Body of pancreas (tissue), 4 donors: Measurements from ENCODE around the gene NINL. TPM values are rescaled to one million over a fixed set of nuclear protein-coding genes. Genes with fewer than 3 reads are reported as not detected.

Source experiments
- ATAC-seq: fragments of 150-250 bp; one replicate; pipeline ENCODE4 v1.9.1; 2016
- DNase-seq, 4 donors: peaks; one replicate each; pipeline ENCODE4 v3.0.0-alpha.2; 2019
- H3K27ac ChIP-seq, 4 donors: fragments of 200-600 bp; sonication (generic); 1 replicate in 3 of 4; 2 replicates in 1 of 4; pipeline versions ENCODE4 v1.5.1 to v1.6.1; 2016 to 2019; ENCODE audit warnings: mild to moderate bottlenecking in 1 of 4, mixed read lengths in 1 of 4, moderate library complexity in 1 of 4
- H3K27me3 ChIP-seq, 2 donors: fragments of 200-600 bp; sonication (generic); one replicate each; pipeline ENCODE4 v1.6.0; 2016; ENCODE audit warnings: mild to moderate bottlenecking in 1 of 2
- H3K36me3 ChIP-seq, 2 donors: fragments of 200-600 bp; sonication (generic); replicated peaks in 1 of 2; 2 replicates each; pipeline ENCODE4 v1.5.1; 2016; ENCODE audit warnings: low read depth in 2 of 2; ENCODE audit not compliant: insufficient read depth in 1 of 2
- H3K4me1 ChIP-seq: fragments of 200-600 bp; sonication (generic); one replicate; pipeline ENCODE4 v1.6.0; 2016
- H3K4me3 ChIP-seq, 2 donors: fragments of 200-600 bp; sonication (generic); 1 replicate in 1 of 2; 2 replicates in 1 of 2; pipeline ENCODE4 v1.5.1; 2016 to 2019
- H3K9me3 ChIP-seq, 3 donors: fragments of 200-600 bp; sonication (generic); 1 replicate in 2 of 3; 2 replicates in 1 of 3; pipeline ENCODE4 v1.5.1; 2016
- CTCF ChIP-seq, 7 experiments: fragments of 450-650 bp in 4 of 7; fragments of 200-600 bp in 3 of 7; sonication (generic) in 3 of 7; IDR thresholded peaks; one replicate each; pipeline ENCODE4 v1.5.1; 2016 to 2019; ENCODE audit warnings: antibody characterized with exemption in 7 of 7
- POLR2A ChIP-seq, 3 donors: fragments of 450-650 bp; IDR thresholded peaks; one replicate each; pipeline ENCODE4 v1.6.1; 2016; ENCODE audit warnings: antibody characterized with exemption in 3 of 3, mild to moderate bottlenecking in 2 of 3
- WGBS, 2 donors: methylation state at CpG; one replicate each; pipeline ENCODE4 v1.1.5; 2017; 5-methylcytosine and 5-hydroxymethylcytosine counted together
- intact Hi-C: fragments of 100-400 bp; cut with DNase I; formaldehyde crosslinking; loops from one replicate; pipeline ENCODE4 v1.15.1; 2023
- total RNA-seq, 2 donors: library from RNA; depleted of rRNA; stranded (reverse); fragments of >200 nt; gene quantifications; one replicate each; pipeline ENCODE4 v1.1.0, GENCODE V29; 2016

NINL gene
- total RNA-seq, 2 donors from 2014 or later: 6.7 to 34.9 TPM

GRCh38 chr20:25471020-25471419, 114.3 kb downstream of the NINL start:
- no peak for TF ChIP-seq POLR2A (IDR thresholded peaks at IDR 0.05)
- TF ChIP-seq CTCF (IDR thresholded peaks at IDR 0.05): no peak
- Histone ChIP-seq H3K36me3 (no peaks in the 10 kb centered on the region), H3K4me3 (no peak overlapping the region), H3K27ac (no peak overlapping the region), H3K4me1 (no peaks in the 10 kb centered on the region), H3K9me3 (no peaks in the 10 kb centered on the region), H3K27me3 (no peaks in the 10 kb centered on the region)
- WGBS, 2 donors: 89 to 95% methylated on average over 7 of the region's 7 CpGs
- DNase-seq (no peak), ATAC-seq (no peak)
- intact Hi-C loops: no loop called here

- ATAC-seq: peak; percentile 58
- no peak for TF ChIP-seq POLR2A (IDR thresholded peaks at IDR 0.05)
- peak; percentile 23 to 67 (median 49) for TF ChIP-seq CTCF (IDR thresholded peaks at IDR 0.05)
Observed at GRCh38 chr20:25470045-25470444, 115.3 kb downstream of the NINL start.

GRCh38 chr20:25469558-25469957, 115.8 kb downstream of the NINL start:
- 77 to 85% methylated on average over 7 to 13 of the region's 13 CpGs for WGBS, 2 donors
- Histone ChIP-seq H3K4me3 (no peak overlapping the region), H3K9me3 (no peaks in the 10 kb centered on the region), H3K27ac (no peak overlapping the region), H3K4me1 (no peaks in the 10 kb centered on the region), H3K36me3 (no peaks in the 10 kb centered on the region), H3K27me3 (no peaks in the 10 kb centered on the region)
- no peak for ATAC-seq
- intact Hi-C loops: no loop called here
- TF ChIP-seq POLR2A (IDR thresholded peaks at IDR 0.05) (no peak), CTCF (IDR thresholded peaks at IDR 0.05) (no peak)
- no peak for DNase-seq

More at GRCh38 chr20:25470045-25470444, 115.3 kb downstream of the NINL start:
- H3K27me3 ChIP-seq: no peaks in the 10 kb centered on the region
- no peaks in the 10 kb centered on the region for H3K4me1 ChIP-seq
- no peak overlapping the region for H3K4me3 ChIP-seq
- 44 to 63% methylated on average over 13 of the region's 13 CpGs for WGBS, 2 donors
- H3K27ac ChIP-seq: no peak overlapping the region
- no peaks in the 10 kb centered on the region for H3K9me3 ChIP-seq
- H3K36me3 ChIP-seq: no peaks in the 10 kb centered on the region
- peak; percentile 38 to 65 (median 55) for DNase-seq
- intact Hi-C loops: no loop called here

GRCh38 chr20:25468126-25469075, 116.9 kb downstream of the NINL start:
- intact Hi-C loops: no loop called here
- no peaks in the 10 kb centered on the region for H3K9me3 ChIP-seq
- no peak overlapping the region for H3K4me3 ChIP-seq
- H3K27me3 ChIP-seq: no peaks in the 10 kb centered on the region
- H3K27ac ChIP-seq: no peak overlapping the region
- TF ChIP-seq POLR2A (IDR thresholded peaks at IDR 0.05) (no peak), CTCF (IDR thresholded peaks at IDR 0.05) (no peak)
- ATAC-seq (no peak), DNase-seq (no peak)
- WGBS, 2 donors: 83 to 92% methylated on average over 17 to 18 of the region's 18 CpGs
- no peaks in the 10 kb centered on the region for H3K36me3 ChIP-seq
- no peaks in the 10 kb centered on the region for H3K4me1 ChIP-seq
